GM18526 (cell line): ENCODE measurements around the gene C12orf56.

Source experiments
- POLR2A ChIP-seq: IDR thresholded peaks from 3 replicates; pipeline ENCODE4 v1.6.1; 2011; ENCODE audit not compliant: insufficient read length; ENCODE audit errors: extremely low read depth

C12orf56 gene

DNA sequence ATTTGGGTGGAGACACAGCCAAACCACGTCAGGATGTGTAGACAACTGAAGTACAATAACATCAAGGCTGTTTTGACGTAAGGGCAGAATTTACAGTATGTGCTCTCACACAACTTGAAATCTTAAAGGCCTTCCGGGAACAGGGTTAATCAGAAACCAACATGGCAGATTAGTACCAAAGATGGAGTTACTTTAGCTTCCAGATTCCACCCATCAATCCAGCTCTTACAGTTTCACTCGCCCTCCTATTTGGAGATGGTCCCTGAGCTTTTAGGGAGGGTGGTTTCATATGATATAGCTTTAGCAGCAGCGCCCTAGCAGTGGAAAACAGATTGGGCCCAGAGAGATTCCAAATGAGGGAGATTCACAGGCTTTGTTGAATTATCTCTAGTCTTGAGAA is 11.6 kb upstream of the C12orf56 start:
- no peak for TF ChIP-seq POLR2A

DNA sequence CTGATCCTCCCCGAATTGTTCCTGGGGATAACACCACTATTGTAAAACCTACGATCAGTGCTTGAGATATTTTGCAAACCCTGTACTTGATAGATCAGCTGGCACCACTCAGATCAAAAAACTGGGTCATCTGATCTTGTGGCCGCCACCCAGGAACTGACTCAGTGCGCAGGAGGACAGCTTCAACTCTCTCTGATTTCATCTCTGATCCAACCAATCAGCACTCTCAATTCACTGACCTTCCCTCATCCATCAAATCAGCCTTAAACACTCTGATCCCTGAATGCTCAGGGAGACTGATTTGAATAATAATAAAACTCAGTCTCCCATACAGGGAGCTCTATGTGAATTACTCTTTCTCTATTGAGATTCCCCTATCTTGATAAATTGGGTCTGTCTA is 9.5 kb upstream of the C12orf56 start:
- TF ChIP-seq POLR2A = no peak

DNA sequence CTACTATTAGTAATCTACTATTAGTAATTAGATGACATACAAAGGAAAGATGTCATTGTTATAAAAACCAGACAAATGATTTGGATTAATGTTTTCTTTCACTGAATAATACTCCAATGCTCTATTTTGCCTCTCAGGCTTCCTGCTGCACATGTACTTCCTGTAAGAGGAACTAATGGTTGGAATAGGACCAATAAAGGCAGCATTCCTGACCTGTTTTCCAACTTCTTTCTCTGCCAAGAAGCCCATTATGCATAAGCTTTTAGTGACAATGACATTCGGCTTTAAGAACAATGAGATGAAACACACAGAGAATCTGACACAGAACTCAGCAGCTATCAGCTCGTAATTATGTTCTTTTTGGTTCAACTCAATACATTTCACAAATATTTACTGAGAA is 5.2 kb upstream of the C12orf56 start:
- TF ChIP-seq POLR2A = no peak

DNA sequence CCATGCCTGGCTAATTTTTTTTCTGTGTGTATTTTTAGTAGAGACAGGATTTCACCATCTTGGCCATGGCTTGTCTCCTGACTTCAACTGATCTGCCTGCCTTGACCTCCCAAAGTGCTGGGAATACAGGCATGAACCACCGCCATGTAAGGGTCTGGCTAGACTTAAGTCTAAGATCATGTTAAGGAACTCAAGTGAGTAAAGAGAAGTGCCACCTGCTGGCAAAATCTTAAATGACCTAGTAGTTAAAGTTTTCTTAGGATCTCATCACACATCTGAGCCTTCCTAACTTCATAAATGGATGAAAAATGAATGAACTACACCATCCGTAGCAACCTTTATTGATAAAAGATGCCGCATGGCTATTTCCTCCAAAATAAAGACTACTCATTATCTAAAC is 1.7 kb upstream of the C12orf56 start:
- TF ChIP-seq POLR2A = no peak

DNA sequence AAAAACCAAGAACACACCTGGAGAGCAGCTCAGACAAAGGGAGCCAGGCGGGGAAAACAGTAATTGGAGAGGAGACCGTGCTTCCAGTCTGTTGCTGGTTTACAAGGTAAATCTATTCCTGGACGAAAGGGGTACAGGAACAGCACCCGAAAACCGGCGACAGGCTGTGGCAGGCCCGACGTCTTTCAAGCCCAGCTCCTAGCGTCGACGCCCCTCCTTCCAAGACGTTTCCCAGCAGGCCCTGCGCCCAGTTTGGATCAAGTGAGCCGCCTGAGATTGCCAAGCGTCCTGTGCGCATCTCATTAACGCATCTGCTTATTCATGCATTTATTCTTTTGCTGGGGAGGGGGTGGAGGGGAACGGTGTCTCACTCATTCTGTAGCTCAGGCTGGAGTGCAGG is 1.4 kb downstream of the C12orf56 start:
- TF ChIP-seq POLR2A = no peak

DNA sequence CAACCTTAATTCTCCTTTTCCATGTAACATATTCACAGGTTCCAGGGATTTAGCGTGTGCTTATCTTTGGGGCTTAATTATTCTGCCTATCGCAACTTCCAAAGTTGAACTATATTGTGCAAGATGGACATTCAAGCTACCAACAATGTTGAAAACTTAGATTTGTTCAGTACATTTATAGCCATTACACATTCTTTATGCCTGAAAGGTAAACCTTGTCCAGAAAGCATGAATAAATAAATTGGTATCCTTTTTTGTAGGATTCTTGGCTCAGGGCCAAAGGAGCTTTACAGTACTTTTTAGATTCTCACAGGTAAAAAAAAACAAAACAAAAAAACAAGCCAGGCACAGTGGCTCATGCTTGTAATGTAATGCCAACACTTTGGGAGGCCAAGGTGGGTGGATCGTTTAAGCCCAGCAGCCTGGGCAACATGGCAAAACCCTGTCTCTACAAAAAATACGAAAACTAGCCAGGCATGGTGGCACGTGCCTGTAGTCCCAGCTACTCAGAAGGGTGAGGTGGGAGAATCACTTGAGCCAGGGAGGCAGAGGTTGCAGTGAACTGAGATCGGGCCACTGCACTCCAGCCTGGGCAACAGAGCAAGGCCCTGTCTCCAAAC is 3.3 kb downstream of the C12orf56 start:
- no peak for TF ChIP-seq POLR2A

DNA sequence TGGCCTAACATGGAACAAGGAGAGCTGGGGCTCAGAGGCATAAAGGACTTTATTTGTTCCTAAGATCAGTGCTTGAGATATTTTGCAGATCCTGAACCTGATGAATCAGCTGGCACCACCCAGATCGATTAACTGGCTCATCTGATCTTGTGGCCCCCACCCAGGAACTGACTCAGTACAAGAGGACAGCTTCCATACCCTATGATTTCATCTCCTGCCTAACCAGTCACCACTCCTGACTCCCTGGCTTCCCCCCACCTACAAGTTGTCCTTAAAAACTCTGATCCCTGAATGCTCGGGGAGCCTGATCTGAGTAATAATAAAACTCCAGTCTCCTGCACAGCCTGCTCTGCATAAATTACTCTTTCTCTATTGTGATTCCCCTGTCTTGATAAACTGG is 5.1 kb downstream of the C12orf56 start:
- no peak for TF ChIP-seq POLR2A

DNA sequence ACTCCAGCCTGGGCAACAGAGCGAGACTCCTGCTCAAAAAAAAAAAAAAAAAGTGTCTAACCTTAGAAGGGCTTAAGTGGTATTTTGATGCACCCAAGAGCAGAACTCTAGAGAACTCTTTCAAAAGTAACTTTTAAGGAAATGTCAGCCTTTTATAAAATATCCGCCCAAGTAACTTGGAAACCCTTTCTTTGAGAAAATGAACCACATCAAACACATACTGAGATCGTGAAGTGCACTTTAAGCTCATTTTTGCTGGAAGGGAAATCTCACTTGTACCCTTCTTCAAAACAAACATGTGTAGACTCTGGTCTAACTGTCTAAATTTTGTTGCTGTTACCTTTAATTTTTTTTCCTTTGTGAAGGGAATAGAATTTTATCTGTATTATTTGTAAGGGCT is 5.5 kb downstream of the C12orf56 start:
- no peak for TF ChIP-seq POLR2A

DNA sequence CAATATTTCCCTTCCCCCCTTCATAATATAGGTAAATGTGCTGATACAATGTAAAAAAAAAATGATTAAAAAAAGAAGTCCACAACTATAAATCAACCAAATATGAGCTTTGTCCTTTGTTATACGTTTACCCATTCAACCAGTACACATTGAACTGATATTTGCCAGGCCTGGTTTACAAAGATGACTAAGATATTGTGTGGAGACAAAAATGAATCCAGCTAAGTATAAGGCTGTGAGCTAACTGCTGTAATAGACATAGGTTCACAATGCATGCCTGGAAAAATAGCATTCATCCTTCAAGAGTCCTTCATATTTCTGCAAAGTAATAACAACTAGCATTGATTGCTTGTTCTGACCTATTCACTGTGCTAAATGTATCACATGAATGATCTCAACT is 6.9 kb downstream of the C12orf56 start:
- TF ChIP-seq POLR2A = no peak

DNA sequence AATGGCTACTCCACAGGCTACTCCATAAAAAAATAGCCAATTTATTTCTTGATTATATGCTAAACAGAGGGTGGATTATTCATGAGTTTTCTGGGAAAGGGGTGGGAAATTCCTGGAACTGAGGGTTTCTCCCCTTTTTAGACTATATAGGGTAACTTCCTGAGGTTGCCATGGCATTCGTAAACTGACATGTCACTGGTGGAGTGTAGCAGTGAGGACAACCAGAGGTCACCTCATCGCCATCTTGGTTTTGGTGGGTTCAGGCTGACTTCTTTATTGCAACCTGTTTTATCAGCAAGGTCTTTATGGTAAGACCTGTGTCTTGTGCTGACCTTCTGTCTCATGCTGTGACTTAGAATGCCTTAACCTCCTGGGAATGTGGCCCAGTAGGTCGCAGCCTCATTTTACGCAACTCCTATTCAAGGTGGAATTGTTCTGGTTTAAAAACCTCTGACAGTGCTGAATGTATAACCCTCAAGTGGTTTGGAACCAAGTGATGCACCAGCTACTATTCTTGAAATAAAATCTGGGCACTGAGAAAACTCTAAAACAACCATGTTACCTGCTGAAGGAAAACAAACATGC is 27.7 kb downstream of the C12orf56 start:
- no peak for TF ChIP-seq POLR2A

DNA sequence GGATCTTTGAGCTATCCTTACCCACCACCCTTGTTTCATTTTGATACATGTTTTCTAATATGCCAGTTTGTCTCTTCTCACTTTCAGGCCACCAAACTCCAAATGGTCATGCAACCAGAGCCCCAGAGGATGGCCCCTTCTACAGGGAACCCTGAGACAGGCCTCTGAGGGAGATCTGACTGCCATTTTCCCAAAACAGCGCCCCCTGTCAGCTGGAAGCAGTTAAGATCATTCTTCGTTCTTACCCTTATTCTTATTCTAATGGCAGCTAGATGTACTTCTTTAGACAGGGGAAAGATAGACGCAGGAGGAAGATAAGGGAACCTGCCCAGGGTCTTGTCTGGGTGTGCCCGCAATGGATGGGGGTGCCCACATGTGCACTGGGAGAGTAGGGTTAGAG is 38.4 kb downstream of the C12orf56 start:
- TF ChIP-seq POLR2A = no peak

DNA sequence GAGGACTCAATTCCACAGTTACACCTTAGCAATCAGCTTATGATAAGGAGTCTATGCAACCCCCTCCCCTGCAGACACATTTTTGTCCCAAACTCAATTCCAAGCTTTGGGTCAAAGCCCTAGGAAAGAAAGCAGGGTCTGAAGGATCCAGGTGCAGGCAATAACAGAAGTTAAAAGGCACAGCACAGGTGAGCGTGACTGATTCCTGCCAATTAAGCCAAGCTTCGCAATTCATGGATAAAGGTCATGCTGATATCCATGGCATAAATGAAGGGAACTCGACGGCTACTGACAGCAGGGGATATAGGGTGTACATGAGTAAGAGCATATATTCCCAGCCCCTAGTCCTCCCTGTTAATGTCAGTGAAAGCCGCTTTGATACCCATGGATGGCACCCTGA is 39.3 kb downstream of the C12orf56 start:
- no peak for TF ChIP-seq POLR2A

DNA sequence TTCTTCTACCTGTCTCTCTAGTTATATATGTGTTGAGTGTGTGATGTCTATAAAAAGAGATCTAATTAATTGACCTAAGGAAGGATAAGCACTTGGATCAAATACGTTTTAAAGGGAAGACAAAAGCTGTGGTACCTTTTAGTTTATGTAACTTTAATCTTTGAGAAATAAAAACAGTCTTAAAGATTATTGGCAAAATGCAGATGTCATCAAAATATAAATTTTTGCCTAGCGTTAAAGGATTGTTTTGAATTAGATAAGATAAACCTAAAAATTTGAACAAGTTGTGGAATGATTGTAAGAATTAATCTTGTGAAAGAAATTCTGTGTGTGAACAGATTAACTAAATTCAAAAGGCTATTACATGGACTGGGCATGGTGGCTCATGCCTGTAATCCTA is 42.9 kb downstream of the C12orf56 start:
- TF ChIP-seq POLR2A = no peak

DNA sequence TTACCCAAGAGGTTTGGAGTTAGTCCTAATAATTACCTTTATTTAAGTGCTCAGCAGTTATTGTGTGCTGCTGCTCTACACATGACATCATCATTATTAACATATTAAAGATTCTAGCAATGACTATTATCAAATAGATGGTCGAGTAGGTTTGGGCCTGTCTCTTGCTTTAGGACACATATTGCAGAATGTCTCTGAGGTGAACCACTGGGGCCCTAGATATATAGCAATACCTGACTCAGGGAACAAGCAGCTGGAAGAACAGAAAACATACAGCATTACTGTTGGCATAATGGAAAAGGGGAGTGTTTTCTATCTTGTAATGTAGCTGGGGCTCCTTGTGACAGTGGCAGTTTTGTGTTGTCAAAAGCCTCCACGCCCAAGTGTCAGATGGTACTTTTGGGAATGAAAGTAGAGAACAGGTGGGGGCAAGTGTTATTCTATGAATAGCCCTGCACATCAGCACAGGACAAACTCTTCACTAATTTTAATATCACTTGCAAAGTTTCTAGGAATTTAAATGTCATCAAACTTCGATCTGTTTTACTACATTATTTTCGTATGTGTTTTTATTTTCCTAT is 54.6 kb downstream of the C12orf56 start:
- TF ChIP-seq POLR2A = no peak

DNA sequence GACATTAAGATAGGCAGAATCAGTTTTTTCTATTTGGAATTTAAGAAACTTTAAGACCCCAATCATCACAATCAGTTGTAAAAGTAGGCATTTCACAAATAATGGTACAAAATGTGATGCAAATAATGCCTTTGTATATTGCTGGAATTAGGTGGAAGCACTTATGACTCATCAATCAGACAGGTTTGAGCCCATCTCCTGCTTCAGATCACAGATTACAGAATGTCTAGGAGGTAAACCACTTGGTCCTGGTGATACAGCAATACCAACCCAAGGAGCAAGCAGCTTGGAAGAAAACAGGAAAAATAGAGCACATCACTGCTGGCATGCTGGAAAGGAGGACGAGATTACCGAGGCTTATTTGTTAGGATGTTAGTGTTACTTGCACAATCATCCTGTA is 57.6 kb downstream of the C12orf56 start:
- TF ChIP-seq POLR2A = no peak

DNA sequence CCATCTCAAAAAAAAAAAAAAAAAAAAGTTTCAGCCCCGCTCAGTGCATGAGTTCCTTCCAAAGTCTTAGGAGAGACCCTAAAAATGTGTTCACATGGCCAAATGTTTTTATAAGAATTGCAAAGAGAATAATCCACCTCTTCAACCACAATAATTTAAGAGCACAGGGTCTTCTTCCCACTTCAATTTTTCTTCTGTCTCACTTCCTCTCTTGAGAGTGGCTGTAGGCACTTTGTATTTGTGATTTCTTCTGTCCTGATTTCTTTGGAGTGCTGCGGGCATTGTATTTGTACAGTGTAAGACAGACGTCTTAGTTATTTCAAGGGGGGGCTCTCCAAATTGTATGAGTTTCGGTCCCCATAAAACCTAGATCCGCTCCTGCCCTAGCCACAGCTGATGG is 58.3 kb downstream of the C12orf56 start:
- TF ChIP-seq POLR2A = no peak

DNA sequence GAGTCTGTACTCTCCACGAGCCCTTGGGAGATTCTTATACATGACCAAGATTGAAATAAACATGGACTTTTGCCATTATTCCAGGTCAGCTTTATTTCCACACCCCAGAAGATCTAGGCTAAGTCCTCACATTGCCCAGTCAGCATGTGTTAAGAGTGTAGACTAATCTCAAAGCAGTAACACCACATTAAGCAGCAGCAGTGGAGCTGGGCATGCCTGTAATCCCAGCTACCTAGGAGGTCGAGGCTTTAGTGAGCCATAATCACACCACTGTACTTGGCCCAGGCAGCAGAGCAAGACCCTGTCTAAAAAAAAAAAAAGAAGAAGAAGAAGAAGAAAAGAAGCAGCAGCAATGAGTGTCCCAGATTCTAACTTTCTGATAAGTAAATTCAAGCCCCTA is 65.5 kb downstream of the C12orf56 start:
- TF ChIP-seq POLR2A = no peak
